ENCODE results near the gene HOXD9.

Gene HOXD9

GRCh38 chr2:176124110-176124946 lies 1.8 kb downstream of the HOXD9 start:
- no peak for DNase-seq (ENCODE audit: low spot score)

- DNase-seq (ENCODE audit: low spot score): no peak
Measured at GRCh38 chr2:176124947-176125771, 2.6 kb downstream of the HOXD9 start.

- no peak for DNase-seq (ENCODE audit: low spot score)
Measured at GRCh38 chr2:176125772-176126054, 3.2 kb downstream of the HOXD9 start.

GRCh38 chr2:176126929-176127773 lies 4.6 kb downstream of the HOXD9 start:
- DNase-seq (ENCODE audit: low spot score): peak; percentile 66

DNA sequence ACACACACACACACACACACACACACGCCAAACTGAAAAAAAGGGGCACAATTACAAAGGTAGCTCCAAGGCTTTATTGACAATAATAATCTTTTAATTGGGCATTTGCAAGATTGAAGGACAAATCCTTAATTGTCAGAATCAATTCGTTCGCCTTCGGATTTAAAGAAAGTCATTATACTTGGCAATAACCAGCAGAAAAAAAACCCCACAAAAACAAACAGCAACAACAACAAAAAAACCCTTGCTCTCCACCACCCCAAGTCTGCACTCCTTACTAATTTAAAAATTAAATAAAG lies 5.2 kb downstream of the HOXD9 start:
- DNase-seq (ENCODE audit: low spot score): no peak

DNA sequence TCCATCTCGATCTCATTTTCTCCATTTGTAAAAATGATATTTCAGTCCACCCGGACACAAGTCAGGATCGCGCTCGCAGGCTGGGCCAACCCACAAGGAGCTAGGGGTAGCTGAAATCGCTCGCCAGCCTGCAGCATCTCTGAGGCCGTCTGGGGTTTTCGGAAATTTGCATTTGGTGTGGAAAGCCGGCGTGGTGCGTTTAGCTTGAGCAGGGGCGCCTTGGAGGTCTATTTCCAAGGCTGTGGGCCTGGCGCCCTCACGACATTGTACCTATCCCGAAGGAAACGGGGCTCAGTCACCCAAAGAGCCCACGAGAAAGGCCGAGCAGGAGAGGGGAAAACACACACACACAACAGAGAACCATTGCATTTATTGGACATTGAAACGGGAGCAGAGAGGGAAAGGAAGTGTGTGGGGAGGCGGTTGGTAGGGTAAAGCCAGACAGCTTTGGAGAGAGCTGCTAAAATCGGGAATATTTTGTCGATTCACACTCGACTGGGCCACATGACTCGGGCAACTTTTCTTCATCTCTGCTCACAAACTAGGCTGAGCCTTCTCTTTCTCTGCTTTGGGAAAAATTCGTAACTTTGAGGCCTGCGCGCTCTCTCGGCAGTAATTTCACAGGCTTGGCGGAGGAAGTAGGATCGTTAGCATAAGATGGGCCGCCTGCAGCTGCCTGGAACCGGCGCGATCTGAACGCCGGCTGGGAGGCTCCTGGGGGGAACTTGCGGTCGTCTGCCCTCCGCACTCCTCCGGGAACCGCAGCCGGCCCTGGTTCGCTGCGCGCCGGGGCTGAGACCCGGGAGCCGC lies 5.9 kb downstream of the HOXD9 start:
- DNase-seq (ENCODE audit: low spot score): no peak

GRCh38 chr2:176128982-176129796 lies 6.7 kb downstream of the HOXD9 start, which contains the start of gene HOXD8:
TSS of gene HOXD8 (plus strand) at chr2:176129705. CDS start at chr2:176130367, 662 bp downstream.
- DNase-seq (ENCODE audit: low spot score): no peak

- DNase-seq (ENCODE audit: low spot score): no peak
Measured at GRCh38 chr2:176129813-176130146, 7.3 kb downstream of the HOXD9 start.

DNA sequence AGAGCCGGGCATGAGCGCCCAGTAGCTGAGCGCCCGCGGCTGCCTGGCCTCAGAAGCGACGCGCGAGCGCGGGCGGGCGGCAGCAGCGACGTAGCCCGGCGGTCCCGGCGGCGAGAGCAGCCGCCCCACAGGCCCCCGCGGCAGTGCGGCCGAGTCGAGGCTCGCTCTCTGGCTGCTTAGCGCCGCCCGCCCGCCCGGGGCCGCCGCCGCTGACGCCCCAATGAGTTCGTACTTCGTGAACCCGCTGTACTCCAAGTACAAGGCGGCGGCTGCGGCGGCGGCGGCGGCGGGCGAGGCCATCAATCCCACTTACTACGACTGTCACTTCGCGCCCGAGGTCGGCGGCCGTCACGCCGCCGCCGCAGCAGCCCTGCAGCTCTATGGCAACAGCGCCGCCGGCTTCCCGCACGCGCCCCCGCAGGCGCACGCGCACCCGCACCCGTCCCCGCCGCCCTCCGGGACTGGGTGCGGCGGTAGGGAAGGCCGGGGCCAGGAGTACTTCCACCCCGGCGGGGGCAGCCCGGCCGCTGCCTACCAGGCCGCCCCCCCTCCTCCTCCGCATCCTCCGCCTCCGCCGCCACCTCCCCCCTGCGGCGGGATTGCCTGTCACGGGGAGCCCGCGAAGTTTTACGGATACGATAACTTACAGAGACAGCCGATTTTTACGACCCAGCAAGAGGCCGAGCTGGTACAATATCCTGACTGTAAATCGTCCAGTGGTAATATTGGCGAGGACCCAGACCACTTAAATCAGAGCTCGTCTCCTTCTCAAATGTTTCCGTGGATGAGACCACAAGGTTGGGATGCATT lies 7.8 kb downstream of the HOXD9 start:
- no peak for DNase-seq (ENCODE audit: low spot score)

DNA sequence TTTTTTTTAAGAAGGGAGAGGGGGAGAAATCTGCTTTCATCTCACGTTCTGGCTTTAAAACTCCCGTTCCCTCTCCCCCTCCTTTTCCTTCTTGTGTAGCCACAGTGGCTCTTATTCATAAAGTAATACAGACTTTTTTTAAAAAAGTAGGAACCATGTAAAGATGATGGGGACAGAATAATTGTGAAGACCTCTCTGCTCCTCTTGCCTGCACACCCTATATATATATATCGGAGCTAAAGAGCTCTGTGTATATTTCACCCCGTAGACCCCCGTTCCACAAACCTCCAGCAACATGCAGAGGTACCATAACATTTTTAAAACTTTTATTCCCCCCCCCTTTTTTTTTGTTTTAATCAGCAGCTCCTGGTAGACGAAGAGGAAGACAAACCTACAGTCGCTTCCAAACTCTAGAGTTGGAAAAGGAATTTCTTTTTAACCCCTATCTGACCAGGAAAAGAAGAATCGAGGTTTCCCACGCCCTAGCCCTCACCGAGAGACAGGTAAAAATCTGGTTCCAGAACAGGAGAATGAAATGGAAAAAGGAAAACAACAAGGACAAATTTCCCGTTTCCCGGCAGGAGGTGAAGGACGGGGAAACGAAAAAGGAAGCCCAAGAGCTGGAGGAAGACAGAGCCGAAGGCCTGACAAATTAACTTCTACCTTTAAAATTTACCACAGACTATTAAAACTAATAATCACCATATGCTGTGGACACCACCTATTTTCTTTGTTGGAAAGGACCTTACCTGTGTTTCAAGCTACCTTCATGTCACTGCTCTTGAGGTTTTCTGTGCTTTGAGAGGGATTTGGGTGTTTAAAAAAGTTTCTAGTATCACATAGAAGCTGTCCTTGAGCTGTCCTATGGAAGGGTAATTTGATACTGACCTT lies 8.7 kb downstream of the HOXD9 start:
- DNase-seq (ENCODE audit: low spot score): no peak

- no peak for DNase-seq (ENCODE audit: low spot score)
Measured at GRCh38 chr2:176131848-176132158, 9.3 kb downstream of the HOXD9 start.

DNA sequence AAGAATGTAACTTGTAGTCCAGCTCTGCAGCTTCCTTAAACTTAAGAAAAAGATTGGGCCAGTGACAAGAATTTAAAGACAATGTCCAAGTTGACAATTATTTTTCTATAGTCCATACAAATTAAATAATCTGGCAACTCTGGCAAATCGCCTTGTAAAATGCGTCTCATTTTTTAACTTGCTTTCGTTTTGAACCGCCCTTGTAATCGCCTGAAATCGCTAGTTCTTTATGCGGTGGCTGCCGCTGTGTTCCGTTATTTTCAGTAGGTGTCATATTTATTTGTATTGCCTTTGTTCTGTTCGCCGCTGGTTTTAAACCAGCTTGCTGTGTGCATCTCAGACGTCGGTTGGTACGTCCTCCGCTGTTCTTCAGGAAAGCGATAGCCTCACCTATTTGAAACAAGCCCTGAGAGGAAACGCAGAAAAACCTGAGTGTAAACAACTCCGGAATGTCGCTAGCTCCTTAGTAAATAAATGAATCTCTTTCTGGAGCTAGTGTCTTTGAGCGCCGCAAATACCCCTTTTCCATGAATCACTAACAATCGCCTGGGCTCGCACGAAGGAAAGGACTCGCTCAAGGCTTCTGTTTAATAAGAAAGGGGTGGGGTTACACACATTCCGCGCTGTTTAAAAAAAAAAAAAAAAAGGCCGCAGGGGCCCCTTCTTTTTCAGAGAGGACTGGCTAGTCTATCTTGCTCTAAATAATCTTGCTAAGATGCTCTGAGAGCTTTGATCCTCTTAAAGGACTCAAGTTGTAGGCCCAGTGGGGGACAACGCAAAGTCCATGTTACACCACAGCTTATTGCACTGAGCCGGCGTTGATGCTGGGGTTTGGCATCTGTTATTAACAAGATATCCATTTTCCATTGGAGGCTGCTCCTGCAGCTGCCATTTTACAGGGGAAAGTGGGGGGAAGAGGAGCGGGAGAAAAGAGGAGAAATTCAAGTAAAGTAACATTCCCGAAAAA lies 10.0 kb downstream of the HOXD9 start:
- DNase-seq (ENCODE audit: low spot score): no peak

DNA sequence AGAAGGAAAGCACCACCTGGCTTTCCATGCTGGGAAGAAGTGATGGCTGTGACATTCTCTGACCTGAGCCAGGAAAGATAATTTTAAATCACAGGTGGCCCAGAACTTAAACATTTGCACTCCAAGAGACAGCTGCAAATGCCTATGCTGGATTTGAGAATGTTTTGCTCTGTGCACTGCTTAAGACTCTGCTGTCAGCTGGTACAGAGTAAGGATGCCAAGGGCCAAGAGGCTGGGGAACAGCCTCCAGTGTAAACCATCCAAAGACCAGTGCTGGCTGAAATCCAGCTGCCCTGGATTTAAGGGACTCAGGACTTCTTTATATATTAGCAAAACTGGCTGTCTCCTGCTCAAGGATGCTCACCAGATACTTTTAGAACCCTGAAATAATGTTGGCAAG lies 10.9 kb downstream of the HOXD9 start:
- no peak for DNase-seq (ENCODE audit: low spot score)

DNA sequence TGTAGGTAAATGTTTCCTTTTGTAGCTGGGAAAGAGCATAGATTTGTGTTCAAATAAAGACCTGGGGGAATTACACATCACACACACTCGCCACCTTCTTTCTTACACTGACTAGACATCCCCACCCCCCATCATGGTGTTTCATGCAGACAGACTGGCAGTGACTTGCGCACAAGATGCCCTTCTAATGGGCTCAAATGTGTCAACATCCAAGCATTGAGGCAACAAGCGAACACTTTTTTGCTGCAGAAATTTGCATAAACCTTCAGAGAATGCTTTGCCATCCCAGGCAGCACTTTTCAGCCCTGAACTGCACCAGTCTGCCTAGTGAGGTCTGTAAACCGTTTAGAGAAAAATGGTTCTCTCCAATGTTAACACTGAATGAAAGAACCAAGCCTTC lies 11.5 kb downstream of the HOXD9 start:
- no peak for DNase-seq (ENCODE audit: low spot score)

- DNase-seq (ENCODE audit: low spot score): no peak
Measured at GRCh38 chr2:176135035-176135440, 12.5 kb downstream of the HOXD9 start.

DNA sequence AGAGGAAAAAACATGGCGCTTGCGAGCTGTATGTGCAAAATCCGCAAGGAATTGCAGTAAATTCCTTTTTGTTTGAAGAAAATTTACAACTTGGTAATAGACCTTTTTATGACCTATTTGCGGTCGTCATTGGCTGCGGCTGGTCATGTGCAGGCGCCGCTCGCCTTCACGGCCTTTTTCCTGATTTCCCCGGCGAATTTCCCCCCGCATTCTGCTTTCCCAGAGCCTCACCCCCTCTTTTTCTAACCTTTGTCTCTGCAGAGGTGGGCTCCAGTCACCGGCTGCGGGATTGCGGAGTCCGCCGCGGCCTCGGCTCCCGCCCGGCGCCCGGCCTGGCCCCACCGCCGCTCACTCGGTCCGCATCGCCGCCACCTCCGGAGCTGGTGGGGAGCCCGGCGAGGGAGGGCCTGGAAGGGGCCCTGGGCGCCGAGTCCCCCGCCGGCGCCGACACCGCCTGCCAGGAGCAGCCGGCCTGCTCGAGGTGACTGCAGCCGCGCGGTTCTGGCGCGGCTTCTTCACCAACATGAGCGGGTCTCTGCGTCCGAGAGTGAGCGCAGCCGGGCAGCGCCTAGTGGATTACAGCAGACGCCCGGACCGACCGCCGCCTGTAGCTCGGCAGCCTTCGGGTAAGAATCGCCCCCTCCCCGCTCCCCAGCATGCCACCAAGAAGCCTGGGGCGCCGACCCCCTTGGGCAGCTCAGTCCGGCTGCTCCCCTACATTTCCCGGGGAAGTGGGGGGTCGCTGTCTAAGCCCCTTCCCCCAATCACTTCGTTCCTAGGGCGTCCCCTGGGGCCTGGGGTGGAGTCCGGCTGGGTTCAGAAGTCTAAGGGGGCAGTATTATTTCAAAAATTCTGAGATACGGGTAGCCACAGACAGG lies 14.1 kb downstream of the HOXD9 start:
- DNase-seq (ENCODE audit: low spot score): no peak

GRCh38 chr2:176137252-176137580 lies 14.7 kb downstream of the HOXD9 start:
- no peak for DNase-seq (ENCODE audit: low spot score)
